B cell (primary cell): ENCODE measurements around the gene LRBA. TPM values are rescaled to one million over a fixed set of nuclear protein-coding genes. Genes with fewer than 3 reads are reported as not detected.

Experiments
- ATAC-seq: fragments of 200-7000 bp; cut with Tn5 transposase; one replicate; pipeline ENCODE4 v1.10.0; 2021; ENCODE audit warnings: low read depth, mild to moderate bottlenecking, moderate number of reproducible peaks, moderate library complexity
- CTCF ChIA-PET: fragments of 350-600 bp; sonication (Branson Sonifier 250); formaldehyde crosslinking; loops from one replicate; lab custom pipeline; 2021; ENCODE audit warnings: antibody characterized with exemption, inconsistent platforms; lab: Charles Lee
- POLR2A ChIA-PET: fragments of 350-600 bp; sonication (Branson Sonifier 250); formaldehyde crosslinking; loops from one replicate; lab custom pipeline; 2021; ENCODE audit warnings: antibody characterized with exemption; lab: Charles Lee
- DNase-seq: peaks from one replicate; pipeline ENCODE4 v3.0.0; 2013
- H2AFZ ChIP-seq: 2 replicates; pipeline ENCODE4 v1.6.1; 2012; ENCODE audit warnings: mild to moderate bottlenecking, low read depth, low read length; ENCODE audit not compliant: insufficient read depth, poor library complexity, severe bottlenecking
- H3K27ac ChIP-seq, 2 donors: 1 replicate in 1 of 2; 2 replicates in 1 of 2; pipeline ENCODE4 v1.5.1; 2012 to 2013; ENCODE audit warnings: low read length in 2 of 2, mild to moderate bottlenecking in 2 of 2, moderate library complexity in 1 of 2
- H3K27me3 ChIP-seq, 4 experiments: fragments of 200-600 bp in 1 of 4; sonication (generic) in 1 of 4; replicated peaks in 1 of 4; 1 replicate in 2 of 4; 2 replicates in 2 of 4; pipeline versions ENCODE4 v1.6.1 to v1.7.0; 2013 to 2016; ENCODE audit warnings: low read length in 3 of 4, mild to moderate bottlenecking in 2 of 4, mixed read lengths in 1 of 4, moderate library complexity in 1 of 4; ENCODE audit not compliant: insufficient read depth in 4 of 4, control insufficient read depth in 3 of 4; ENCODE audit errors: control extremely low read depth in 1 of 4
- H3K36me3 ChIP-seq, 2 experiments: replicated peaks in 1 of 2; 1 replicate in 1 of 2; 2 replicates in 1 of 2; pipeline versions ENCODE4 v1.6.1 to v1.7.1; 2013; ENCODE audit warnings: low read length in 1 of 2; ENCODE audit not compliant: insufficient read depth in 2 of 2, control insufficient read depth in 1 of 2; ENCODE audit errors: control extremely low read depth in 1 of 2, extremely low read depth in 1 of 2
- H3K4me1 ChIP-seq, 2 donors: fragments of 200-600 bp in 1 of 2; sonication (generic) in 1 of 2; 1 replicate in 1 of 2; 2 replicates in 1 of 2; pipeline versions ENCODE4 v1.5.1 to v1.6.1; 2013 to 2017; ENCODE audit warnings: low read length in 2 of 2; ENCODE audit not compliant: control insufficient read depth in 2 of 2, insufficient read depth in 2 of 2
- H3K4me2 ChIP-seq: replicated peaks from 2 replicates; pipeline ENCODE3; 2012; ENCODE audit warnings: mild to moderate bottlenecking, low read depth, low read length; ENCODE audit not compliant: poor library complexity, severe bottlenecking
- H3K4me3 ChIP-seq, 5 experiments: fragments of 200-600 bp in 1 of 5; sonication (generic) in 1 of 5; 1 replicate in 3 of 5; 2 replicates in 2 of 5; pipeline versions ENCODE4 v1.5.1 to v1.7.0; 2011 to 2016; ENCODE audit warnings: low read length in 4 of 5, mild to moderate bottlenecking in 4 of 5, low read depth in 2 of 5, control low read depth in 1 of 5, moderate library complexity in 1 of 5; ENCODE audit not compliant: insufficient read depth in 1 of 5; ENCODE audit errors: control extremely low read depth in 1 of 5, extremely low read depth in 1 of 5
- H3K79me2 ChIP-seq: fragments of 200-600 bp; sonication (generic); one replicate; pipeline ENCODE4 v1.6.0; 2016; ENCODE audit warnings: low read length; ENCODE audit not compliant: control insufficient read depth, insufficient read depth
- H3K9ac ChIP-seq: fragments of 200-600 bp; sonication (generic); 2 replicates; pipeline ENCODE4 v1.6.1; 2017; ENCODE audit warnings: mild to moderate bottlenecking, low read length, moderate library complexity
- H3K9me3 ChIP-seq, 3 donors: one replicate each; pipeline versions ENCODE4 v1.6.1 to v1.7.1; 2013; ENCODE audit warnings: low read length in 2 of 3; ENCODE audit not compliant: control insufficient read depth in 2 of 3, insufficient read depth in 1 of 3; ENCODE audit errors: control extremely low read depth in 1 of 3
- H4K20me1 ChIP-seq: 2 replicates; pipeline ENCODE4 v1.6.0; 2012; ENCODE audit warnings: mild to moderate bottlenecking, low read length; ENCODE audit not compliant: insufficient read depth, control insufficient read depth, poor library complexity, severe bottlenecking
- H3K27ac Mint-ChIP-seq: one replicate; pipeline ENCODE4 v1.8.0; 2021; ENCODE audit warnings: mixed read lengths
- H3K27me3 Mint-ChIP-seq: one replicate; pipeline ENCODE4 v1.8.0; 2021; ENCODE audit warnings: mixed read lengths
- H3K4me1 Mint-ChIP-seq: one replicate; pipeline ENCODE4 v1.8.0; 2021; ENCODE audit warnings: mixed read lengths
- H3K4me3 Mint-ChIP-seq: one replicate; pipeline ENCODE4 v1.8.0; 2021; ENCODE audit warnings: mixed read lengths
- H3K9me3 Mint-ChIP-seq: one replicate; pipeline ENCODE4 v1.8.0; 2022; ENCODE audit warnings: mixed read lengths; ENCODE audit not compliant: insufficient read depth
- EZH2 ChIP-seq: IDR thresholded peaks from 2 replicates; pipeline ENCODE4 v1.6.1; 2012; ENCODE audit warnings: borderline replicate concordance, low read depth, mild to moderate bottlenecking, moderate library complexity, low read length; ENCODE audit not compliant: insufficient read depth, poor library complexity, severe bottlenecking
- WGBS: methylation state at CpG from one replicate; pipeline ENCODE4 v1.1.5; 2013; ENCODE audit warnings: missing lambda C conversion rate; ENCODE audit not compliant: insufficient coverage; 5-methylcytosine and 5-hydroxymethylcytosine counted together
- intact Hi-C: fragments of 100-400 bp; cut with micrococcal nuclease; formaldehyde crosslinking; loops from one replicate; pipeline ENCODE4 v1.10.0; 2022
- polyA plus RNA-seq: library from polyadenylated mRNA; depleted of rRNA; stranded (reverse); fragments of >200 nt; gene quantifications from 2 replicates; pipeline ENCODE4 v1.2.3, GENCODE V29; 2012
- total RNA-seq, 2 donors: library from RNA; stranded (reverse); fragments of 120-200 nt in 1 of 2; gene quantifications; 1 replicate in 1 of 2; 2 replicates in 1 of 2; pipeline versions ENCODE4 v1.2.3 to v1.2.4, GENCODE V29; 2013 to 2022
- TF ChIP-seq, protein P1 (sequence below): fragments of 200-600 bp; IDR thresholded peaks from one replicate; pipeline ENCODE4 v1.8.0; 2022; ENCODE audit warnings: antibody characterized with exemption, mild to moderate bottlenecking

LRBA gene
- total and polyA plus RNA-seq, 2 donors (not counting 1 experiment from before 2014, with no cell fraction given): 17.5 to 86.7 TPM

- H3K27me3 ChIP-seq: peaks cover 0 to 4% (median 1%) of the 10 kb centered on the region in 4 experiments
- no CpG with 5 or more reads among the region's 1 CpG for WGBS
These were observed 6.7 kb upstream of the LRBA start for GRCh38 chr4:151021637-151022334.

More at GRCh38 chr4:151021637-151022334, 6.7 kb upstream of the LRBA start:
- intact Hi-C loops: no loop called here
- no peak overlapping the region for H3K27ac Mint-ChIP-seq
- H3K4me3 ChIP-seq: no peak overlapping the region
- ChIA-PET POLR2A (no interaction called here), CTCF (no interaction called here)
- H3K9me3 ChIP-seq: no peaks in the 10 kb centered on the region
- peaks cover 10% of the 10 kb centered on the region for H3K27me3 Mint-ChIP-seq
- H3K4me2 ChIP-seq: no peak overlapping the region
- H2AFZ ChIP-seq: no peak overlapping the region
- no peaks in the 10 kb centered on the region for H3K36me3 ChIP-seq
- TF ChIP-seq EZH2: no peak
- TF ChIP-seq, protein P1, sequence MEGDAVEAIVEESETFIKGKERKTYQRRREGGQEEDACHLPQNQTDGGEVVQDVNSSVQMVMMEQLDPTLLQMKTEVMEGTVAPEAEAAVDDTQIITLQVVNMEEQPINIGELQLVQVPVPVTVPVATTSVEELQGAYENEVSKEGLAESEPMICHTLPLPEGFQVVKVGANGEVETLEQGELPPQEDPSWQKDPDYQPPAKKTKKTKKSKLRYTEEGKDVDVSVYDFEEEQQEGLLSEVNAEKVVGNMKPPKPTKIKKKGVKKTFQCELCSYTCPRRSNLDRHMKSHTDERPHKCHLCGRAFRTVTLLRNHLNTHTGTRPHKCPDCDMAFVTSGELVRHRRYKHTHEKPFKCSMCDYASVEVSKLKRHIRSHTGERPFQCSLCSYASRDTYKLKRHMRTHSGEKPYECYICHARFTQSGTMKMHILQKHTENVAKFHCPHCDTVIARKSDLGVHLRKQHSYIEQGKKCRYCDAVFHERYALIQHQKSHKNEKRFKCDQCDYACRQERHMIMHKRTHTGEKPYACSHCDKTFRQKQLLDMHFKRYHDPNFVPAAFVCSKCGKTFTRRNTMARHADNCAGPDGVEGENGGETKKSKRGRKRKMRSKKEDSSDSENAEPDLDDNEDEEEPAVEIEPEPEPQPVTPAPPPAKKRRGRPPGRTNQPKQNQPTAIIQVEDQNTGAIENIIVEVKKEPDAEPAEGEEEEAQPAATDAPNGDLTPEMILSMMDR: no peak
- H3K9ac ChIP-seq: no peak overlapping the region
- no peak overlapping the region for H3K27ac ChIP-seq
- DNase-seq (no peak), ATAC-seq (no peak)
- peaks cover 0 to under 1% of the 10 kb centered on the region in 2 donors for H3K4me1 ChIP-seq
- peaks cover 2% of the 10 kb centered on the region for H3K79me2 ChIP-seq
- H3K9me3 Mint-ChIP-seq: no peaks in the 10 kb centered on the region
- no peaks in the 10 kb centered on the region for H3K4me1 Mint-ChIP-seq
- H4K20me1 ChIP-seq: no peaks in the 10 kb centered on the region
- H3K4me3 Mint-ChIP-seq: no peak overlapping the region
